ENCODE data around the gene MAGEB16.

MAGEB16 gene

GRCh38 chrX:35798042-35798441, at the start of gene MAGEB16:
Gene MAGEB16, plus strand, starts transcription at chrX:35798342. Its CDS starts 3,855 bp downstream, at chrX:35802197.
- DNase-seq (ENCODE audit: low read depth): no peak

GRCh38 chrX:35773958-35774564, 24.1 kb upstream of the MAGEB16 start:
- no peak for DNase-seq (ENCODE audit: low read depth)

GRCh38 chrX:35785075-35785474, 13.1 kb upstream of the MAGEB16 start:
- no peak for DNase-seq (ENCODE audit: low read depth)

DNA sequence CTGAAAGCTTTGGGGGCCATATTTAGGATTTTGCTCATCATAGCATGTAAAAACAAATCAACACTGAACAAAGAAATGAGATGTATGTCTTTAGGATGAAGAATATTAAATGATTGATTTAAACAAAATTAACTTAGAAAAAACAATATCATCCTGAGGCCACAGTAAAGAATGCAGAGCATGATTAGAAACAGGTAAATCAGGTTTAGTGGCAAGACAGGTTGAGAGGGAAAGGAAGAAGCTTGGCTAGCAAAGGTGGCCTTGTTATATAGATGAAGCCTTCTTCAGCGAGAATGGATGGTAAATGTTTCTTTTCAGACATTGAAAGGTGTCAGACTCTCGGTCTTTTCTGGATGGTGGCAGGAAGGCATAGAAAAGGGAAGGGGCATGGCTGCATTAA, 11.9 kb upstream of the MAGEB16 start:
- no peak for DNase-seq (ENCODE audit: low read depth)

DNA sequence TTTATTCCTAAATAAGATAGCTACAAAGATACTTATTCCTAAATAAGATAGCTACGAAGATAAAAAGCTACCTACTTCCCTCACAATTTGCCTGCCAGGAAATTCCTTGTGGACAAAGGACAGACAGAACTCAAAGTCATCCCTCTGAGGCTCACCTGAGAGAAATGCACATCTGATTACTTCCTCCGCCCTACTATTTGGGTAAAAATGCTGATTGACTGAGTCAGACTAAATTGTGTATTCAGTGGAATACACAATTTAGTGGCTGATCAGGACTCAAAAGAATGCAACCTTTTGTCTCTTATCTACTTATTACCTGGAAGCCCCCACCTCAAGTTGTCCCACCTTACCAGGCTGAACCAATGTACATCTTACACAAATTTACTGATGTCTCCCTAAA, 10.3 kb upstream of the MAGEB16 start:
- no peak for DNase-seq (ENCODE audit: low read depth)

DNA sequence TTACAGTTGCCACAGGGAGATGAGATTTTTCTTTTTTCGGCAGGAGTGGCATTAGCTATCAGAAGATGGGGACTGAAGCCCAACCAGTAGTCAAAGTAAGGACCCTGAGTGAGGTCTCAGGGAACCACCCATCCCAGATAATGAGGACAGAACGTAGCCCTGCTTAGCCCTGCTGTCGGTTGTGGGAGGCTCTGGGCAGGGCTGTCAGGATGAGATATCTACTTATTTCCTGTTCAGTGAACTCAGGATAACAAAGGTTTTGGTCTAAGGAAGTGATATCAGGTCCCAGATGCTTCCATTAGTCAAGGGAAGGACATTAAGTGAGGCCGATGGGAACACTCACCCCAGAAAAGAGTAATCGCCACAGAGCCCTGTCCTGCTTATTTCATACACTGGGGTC, 2.3 kb downstream of the MAGEB16 start:
- DNase-seq (ENCODE audit: low read depth): no peak

DNA sequence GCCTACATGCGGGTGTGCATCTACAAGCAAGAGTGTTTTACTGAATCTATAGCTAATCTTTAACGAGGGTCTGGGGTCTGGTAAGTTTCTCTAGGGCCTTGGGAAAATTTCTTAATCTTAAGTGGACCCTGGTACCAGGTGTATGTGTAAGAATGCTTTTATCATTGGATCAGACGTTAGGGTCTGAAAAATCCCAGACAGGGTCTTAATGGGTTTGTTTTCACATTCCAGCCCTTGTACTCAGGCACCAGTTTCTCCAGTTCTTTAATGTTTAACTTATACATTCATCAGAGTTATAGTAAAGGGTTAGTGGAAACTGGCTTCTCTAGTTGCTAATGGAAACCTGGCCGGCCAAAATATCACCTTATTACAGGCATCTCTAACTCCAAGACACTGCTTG, 11.6 kb downstream of the MAGEB16 start:
- DNase-seq (ENCODE audit: low read depth): no peak

DNA sequence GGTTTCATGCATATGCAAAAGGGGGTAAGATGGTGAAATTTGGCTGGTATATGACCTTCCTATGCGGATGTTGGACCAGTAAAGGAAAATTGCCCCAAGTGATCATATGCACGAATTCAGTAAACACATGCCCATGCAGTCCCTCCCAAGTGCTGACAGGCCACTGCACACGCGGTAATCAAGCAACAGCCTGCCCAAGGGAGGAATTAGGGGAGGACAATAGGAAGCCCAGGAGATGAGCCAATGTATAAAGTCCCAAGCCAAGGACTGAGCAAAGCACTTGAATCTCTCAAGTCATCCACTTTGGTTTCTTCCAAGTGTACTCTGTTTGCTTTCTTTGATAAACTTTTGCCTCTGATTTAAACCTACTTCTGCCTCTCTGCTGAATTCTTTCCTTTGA, 21.1 kb downstream of the MAGEB16 start:
- DNase-seq (ENCODE audit: low read depth): no peak

GRCh38 chrX:35826503-35826902, 28.4 kb downstream of the MAGEB16 start:
- DNase-seq (ENCODE audit: low read depth): no peak

- no peak for DNase-seq (ENCODE audit: low read depth)
These were observed 31.4 kb downstream of the MAGEB16 start for GRCh38 chrX:35829501-35829900.

GRCh38 chrX:35841872-35842271, 43.7 kb downstream of the MAGEB16 start:
- DNase-seq (ENCODE audit: low read depth): no peak

GRCh38 chrX:35842674-35843073, 44.5 kb downstream of the MAGEB16 start:
- DNase-seq (ENCODE audit: low read depth): no peak

GRCh38 chrX:35847736-35848135, 49.6 kb downstream of the MAGEB16 start:
- no peak for DNase-seq (ENCODE audit: low read depth)

Data from stimulated activated CD4-positive, alpha-beta T cell treated with anti-CD3 and anti-CD28 coated beads, Interleukin-2, amount 100 ng/mL, for 4 hours (primary cell).